Neural cell (in vitro differentiated cells): ENCODE measurements around the gene POLR2L. TPM values are rescaled to one million over a fixed set of nuclear protein-coding genes. Genes with fewer than 3 reads are reported as not detected.

Experiments used
- H2AFZ ChIP-seq: fragments of 200-600, 300-800 bp; sonication (generic), shearing (Covaris generic); 2 replicates; pipeline ENCODE4 v1.6.0; 2014; ENCODE audit warnings: low read depth, mild to moderate bottlenecking, antibody characterized with exemption, low read length, moderate library complexity
- H3F3A ChIP-seq: fragments of 200-600 bp; shearing (Covaris generic); 2 replicates; pipeline ENCODE4 v1.6.1; 2016; ENCODE audit warnings: mild to moderate bottlenecking, moderate library complexity, mixed read lengths, antibody characterized with exemption, low read length; ENCODE audit not compliant: insufficient read depth, poor library complexity, severe bottlenecking
- H3K27ac ChIP-seq: fragments of 200-600, 300-800 bp; sonication (generic), shearing (Covaris generic); 2 replicates; pipeline ENCODE4 v1.5.1; 2014; ENCODE audit warnings: mild to moderate bottlenecking, low read length, moderate library complexity
- H3K27me3 ChIP-seq: fragments of 300-800, 200-600 bp; sonication (generic), shearing (Covaris generic); 2 replicates; pipeline ENCODE4 v1.6.0; 2014; ENCODE audit warnings: mild to moderate bottlenecking, low read depth, low read length, moderate library complexity; ENCODE audit not compliant: insufficient read depth
- H3K36me3 ChIP-seq: fragments of 300-800, 200-600 bp; sonication (generic), shearing (Covaris generic); 2 replicates; pipeline ENCODE4 v1.5.1; 2014; ENCODE audit warnings: mild to moderate bottlenecking, antibody characterized with exemption, low read length, moderate library complexity; ENCODE audit not compliant: insufficient read depth
- H3K4me2 ChIP-seq: fragments of 300-800, 200-600 bp; sonication (generic), shearing (Covaris generic); 2 replicates; pipeline ENCODE4 v1.6.0; 2014; ENCODE audit warnings: mild to moderate bottlenecking, low read length
- H3K4me3 ChIP-seq: fragments of 300-800, 200-600 bp; sonication (generic), shearing (Covaris generic); 2 replicates; pipeline ENCODE4 v1.5.1; 2014; ENCODE audit warnings: mild to moderate bottlenecking, low read length, moderate library complexity
- H3K79me2 ChIP-seq: fragments of 200-600 bp; shearing (Covaris generic); replicated peaks from 2 replicates; pipeline ENCODE4 v1.6.0; 2014; ENCODE audit warnings: mild to moderate bottlenecking, low read length, moderate library complexity; ENCODE audit not compliant: insufficient read depth
- H3K9ac ChIP-seq: fragments of 300-800, 200-600 bp; sonication (generic), shearing (Covaris generic); 2 replicates; pipeline ENCODE4 v1.6.1; 2016; ENCODE audit warnings: mild to moderate bottlenecking, low read length, mixed read lengths
- H3K9me2 ChIP-seq: fragments of 200-600 bp; shearing (Covaris generic); 2 replicates; pipeline ENCODE4 v1.6.1; 2016; ENCODE audit warnings: mild to moderate bottlenecking, low read length, mixed read lengths; ENCODE audit not compliant: insufficient read depth
- H3K9me3 ChIP-seq: fragments of 200-600, 300-800 bp; sonication (generic), shearing (Covaris generic); 2 replicates; pipeline ENCODE4 v1.6.1; 2016; ENCODE audit warnings: mild to moderate bottlenecking, mixed run types, low read length, moderate library complexity, mixed read lengths
- H4K20me1 ChIP-seq: fragments of 200-600 bp; shearing (Covaris generic); 2 replicates; pipeline ENCODE4 v1.6.1; 2016; ENCODE audit warnings: mild to moderate bottlenecking, mixed run types; ENCODE audit not compliant: insufficient read depth
- CTCF ChIP-seq: fragments of 450-650 bp; IDR thresholded peaks from 2 replicates; pipeline ENCODE4 v1.5.1; 2014; ENCODE audit warnings: antibody characterized with exemption, mild to moderate bottlenecking, moderate library complexity; ENCODE audit not compliant: poor library complexity, severe bottlenecking
- EP300 ChIP-seq: fragments of 450-650 bp; conservative IDR thresholded peaks from 2 replicates; pipeline ENCODE4 v1.6.1; 2014; ENCODE audit warnings: antibody characterized with exemption, mild to moderate bottlenecking, moderate library complexity; ENCODE audit not compliant: poor library complexity, severe bottlenecking
- EZH2 ChIP-seq: fragments of 200-600, 300-800 bp; shearing (Covaris generic), sonication (generic); IDR thresholded peaks from 2 replicates; pipeline ENCODE4 v1.6.1; 2014; ENCODE audit warnings: antibody characterized with exemption, low read length, borderline replicate concordance, mild to moderate bottlenecking; ENCODE audit not compliant: insufficient read depth, poor library complexity, severe bottlenecking
- MXI1 ChIP-seq: fragments of 450-650 bp; conservative IDR thresholded peaks from 2 replicates; pipeline ENCODE4 v1.6.1; 2014; ENCODE audit warnings: antibody characterized with exemption, mild to moderate bottlenecking; ENCODE audit not compliant: poor library complexity, severe bottlenecking
- POLR2AphosphoS5 ChIP-seq: IDR thresholded peaks from 2 replicates; pipeline ENCODE4 v1.6.1; 2012
- RAD21 ChIP-seq: fragments of 450-650 bp; conservative IDR thresholded peaks from 2 replicates; pipeline ENCODE4 v1.6.1; 2014; ENCODE audit warnings: antibody characterized with exemption, mild to moderate bottlenecking, moderate library complexity
- REST ChIP-seq: IDR thresholded peaks from 2 replicates; pipeline ENCODE4 v1.6.1; 2012; ENCODE audit warnings: borderline replicate concordance
- SMC3 ChIP-seq: fragments of 450-650 bp; conservative IDR thresholded peaks from 2 replicates; pipeline ENCODE4 v1.6.1; 2014; ENCODE audit warnings: antibody characterized with exemption, mild to moderate bottlenecking, moderate library complexity; ENCODE audit not compliant: poor library complexity
- TAF1 ChIP-seq: IDR thresholded peaks from 2 replicates; pipeline ENCODE4 v1.6.1; 2012; ENCODE audit warnings: low read depth
- polyA plus RNA-seq: library from polyadenylated mRNA; depleted of rRNA; stranded (reverse); fragments of >200 nt; gene quantifications from 2 replicates; pipeline ENCODE4 v1.2.3, GENCODE V29; 2014

POLR2L gene
- polyA plus RNA-seq, 1 donor from 2014 or later: 62.3 TPM

- Histone ChIP-seq H3F3A (no peaks in the 10 kb centered on the region), H3K27ac (peak overlapping the region; percentile 95), H3K9ac (peak overlapping the region; percentile 92), H3K79me2 (peaks cover 20% of the 10 kb centered on the region), H4K20me1 (no peaks in the 10 kb centered on the region), H3K9me2 (no peaks in the 10 kb centered on the region), H3K36me3 (no peaks in the 10 kb centered on the region), H2AFZ (no peak overlapping the region), H3K4me3 (peak overlapping the region; percentile 90), H3K9me3 (no peaks in the 10 kb centered on the region), H3K27me3 (no peaks in the 10 kb centered on the region), H3K4me2 (peak overlapping the region; percentile 76)
- TF ChIP-seq RAD21 (peak; percentile 20), EP300 (no peak), REST (no peak), EZH2 (no peak)
Measured at GRCh38 chr11:810040-810567, 32.2 kb downstream of the POLR2L start.

GRCh38 chr11:809287-810039 lies 32.9 kb downstream of the POLR2L start, which contains the start of gene RPLP2:
RPLP2 (plus strand) TSS chr11:809967; CDS start chr11:810235, 268 bp downstream.
- Histone ChIP-seq H3K27ac (peak within 1 kb of the TSS; percentile 95), H3K9me3 (no peaks in the 10 kb centered on the region), H3K36me3 (no peaks in the 10 kb centered on the region), H3F3A (no peaks in the 10 kb centered on the region), H3K79me2 (peaks cover 20% of the 10 kb centered on the region), H3K4me2 (peak within 1 kb of the TSS; percentile 94), H3K27me3 (no peaks in the 10 kb centered on the region), H4K20me1 (no peaks in the 10 kb centered on the region), H2AFZ (peak within 1 kb of the TSS; percentile 67), H3K4me3 (peak within 1 kb of the TSS; percentile 90), H3K9me2 (no peaks in the 10 kb centered on the region), H3K9ac (peak within 1 kb of the TSS; percentile 92)
- TF ChIP-seq MXI1 (peak; percentile 97), RAD21 (no peak), EP300 (peak; percentile 85), REST (peak; percentile 76), CTCF (peak; percentile 29), POLR2AphosphoS5 (peak; percentile 93), SMC3 (peak; percentile 29), TAF1 (peak; percentile 94), EZH2 (no peak)
